Measurements from ENCODE around the gene MAGEF1.

MAGEF1 gene, protein sequence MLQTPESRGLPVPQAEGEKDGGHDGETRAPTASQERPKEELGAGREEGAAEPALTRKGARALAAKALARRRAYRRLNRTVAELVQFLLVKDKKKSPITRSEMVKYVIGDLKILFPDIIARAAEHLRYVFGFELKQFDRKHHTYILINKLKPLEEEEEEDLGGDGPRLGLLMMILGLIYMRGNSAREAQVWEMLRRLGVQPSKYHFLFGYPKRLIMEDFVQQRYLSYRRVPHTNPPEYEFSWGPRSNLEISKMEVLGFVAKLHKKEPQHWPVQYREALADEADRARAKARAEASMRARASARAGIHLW

GRCh38 chr3:184711493-184712247 lies at the start of gene MAGEF1:
MAGEF1 (minus strand) TSS chr3:184712064; CDS start chr3:184711821, 243 bp downstream.
- DNase-seq = peak; percentile 58

DNA sequence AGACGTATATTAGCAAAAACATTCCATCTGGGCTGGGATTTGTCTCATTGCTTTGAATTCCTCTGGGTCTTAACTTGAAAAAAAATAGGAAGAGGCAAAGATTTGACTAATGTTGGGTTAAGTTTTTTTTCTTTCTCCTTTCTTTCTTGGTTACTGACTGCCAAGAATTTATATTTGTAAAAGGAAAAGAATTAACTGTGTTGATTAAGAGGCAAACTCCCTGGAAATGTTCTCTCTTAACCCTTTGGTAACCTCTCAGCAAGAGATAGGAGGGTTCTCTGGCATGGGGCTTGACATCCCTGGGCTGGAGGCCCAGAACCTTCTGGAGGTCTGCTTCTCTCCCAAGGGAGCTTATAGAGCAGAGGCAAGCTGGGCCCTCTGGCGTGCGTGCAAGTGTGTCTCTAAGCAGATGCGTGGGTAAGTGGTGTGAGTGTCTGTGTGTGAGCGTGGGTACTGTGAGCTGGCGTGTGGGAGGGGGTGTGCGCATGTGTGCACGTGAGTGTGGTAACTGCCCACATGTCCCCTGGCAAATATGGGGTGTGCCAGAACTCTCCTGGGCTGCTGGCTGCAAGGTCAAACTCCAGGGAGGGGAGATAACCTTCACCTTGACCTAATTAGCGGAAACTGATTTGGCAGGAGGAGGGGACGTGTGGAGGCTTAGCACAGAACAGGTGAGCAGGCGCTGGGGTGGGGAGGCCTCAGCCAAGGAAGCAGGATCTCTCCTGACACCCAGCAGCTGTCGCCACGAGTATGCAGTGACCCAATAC lies 49.4 kb upstream of the MAGEF1 start:
- DNase-seq = no peak

- no peak for DNase-seq
These were observed 48.6 kb upstream of the MAGEF1 start for GRCh38 chr3:184760337-184761074.

DNA sequence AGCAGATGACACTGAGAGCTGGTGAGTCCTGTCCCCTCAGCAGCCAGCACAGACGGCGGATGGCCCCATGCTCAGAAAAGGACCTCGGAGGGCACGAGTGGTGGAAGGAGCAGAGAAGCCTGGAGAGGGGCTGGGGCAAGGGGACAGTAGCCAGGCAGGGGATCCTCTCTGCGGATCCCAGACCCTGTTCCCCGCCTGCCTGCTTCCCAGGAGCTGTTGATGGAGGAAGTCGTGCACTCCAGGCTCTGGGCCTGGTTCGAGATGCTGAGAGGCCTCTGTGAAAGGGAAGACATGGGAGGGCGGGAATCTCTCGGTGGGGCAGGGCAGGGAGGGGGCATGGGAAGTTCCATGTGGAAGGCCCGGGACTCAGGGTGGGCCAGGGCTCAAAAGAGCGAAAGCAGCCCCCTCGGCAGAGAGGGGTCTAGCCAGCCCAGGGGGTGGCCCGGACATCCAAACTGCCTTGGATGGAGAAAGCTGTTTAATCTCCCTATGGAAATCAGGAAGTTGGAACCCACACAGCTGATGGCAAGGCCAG lies 47.9 kb upstream of the MAGEF1 start:
- no peak for DNase-seq

GRCh38 chr3:184758056-184758455 lies 46.2 kb upstream of the MAGEF1 start:
- DNase-seq = no peak

GRCh38 chr3:184757022-184757651 lies 45.3 kb upstream of the MAGEF1 start:
- DNase-seq = no peak

GRCh38 chr3:184756151-184757021 lies 44.5 kb upstream of the MAGEF1 start:
- no peak for DNase-seq

GRCh38 chr3:184755315-184755731 lies 43.5 kb upstream of the MAGEF1 start:
- DNase-seq = no peak

DNA sequence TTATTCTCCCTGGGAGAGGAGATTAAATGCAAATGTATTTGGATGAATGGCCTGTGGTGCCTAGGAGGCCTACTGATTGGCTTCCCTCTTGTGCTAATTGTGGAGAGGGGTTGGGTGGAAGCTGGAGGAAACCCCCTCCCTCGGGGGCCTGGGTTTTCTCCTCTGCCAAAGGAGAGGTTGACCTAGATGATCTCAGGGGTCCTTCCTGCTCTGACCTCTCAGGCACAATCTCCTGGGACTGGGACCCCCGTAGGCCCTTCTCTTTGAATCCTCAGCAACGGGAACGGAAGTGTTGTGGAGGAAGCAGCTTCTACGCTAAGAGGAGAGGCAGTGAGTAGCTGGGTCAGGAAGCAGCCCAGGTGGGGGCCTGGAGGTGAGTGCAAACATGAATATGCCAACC lies 40.5 kb upstream of the MAGEF1 start:
- no peak for DNase-seq

DNA sequence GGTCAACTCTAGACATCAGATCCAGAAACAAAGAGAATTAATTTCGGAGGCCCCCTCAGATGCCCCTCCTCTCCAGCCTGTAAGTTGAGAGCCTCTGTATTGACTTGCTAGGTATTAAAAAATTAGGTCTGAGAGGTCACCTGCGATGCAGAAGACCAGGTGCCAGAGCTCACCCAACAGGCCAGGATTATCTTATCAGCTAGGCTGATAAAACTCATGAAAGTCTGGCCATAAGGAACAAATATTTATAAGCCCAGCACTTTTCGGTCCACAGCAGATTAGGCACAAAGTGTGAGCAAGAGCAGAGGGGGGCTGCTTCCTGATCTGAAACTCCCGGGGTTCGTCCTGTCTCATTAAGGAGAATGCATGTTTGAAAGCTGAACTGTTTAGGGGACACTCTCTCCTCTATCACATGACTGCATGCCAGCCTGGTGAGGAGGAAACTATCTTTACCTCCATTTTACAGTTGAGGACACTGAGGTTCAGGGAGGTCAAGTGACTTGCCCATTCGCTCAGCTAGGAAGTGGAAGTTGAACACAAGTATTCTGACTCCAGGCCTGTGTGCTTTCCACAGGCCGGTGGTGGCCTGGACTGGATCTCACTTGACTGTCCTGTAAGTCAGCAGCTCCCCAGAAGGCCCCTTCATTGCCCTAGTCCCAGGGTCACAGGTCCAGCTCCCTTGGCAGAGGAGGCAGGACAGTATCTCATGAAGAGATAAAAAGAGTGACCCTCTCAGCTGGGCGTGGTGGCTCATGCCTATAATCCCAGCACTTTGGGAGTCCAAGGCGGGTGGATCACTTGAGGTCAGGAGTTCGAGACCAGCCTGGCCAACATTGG lies 39.6 kb upstream of the MAGEF1 start:
- no peak for DNase-seq

GRCh38 chr3:184750349-184751083 lies 38.7 kb upstream of the MAGEF1 start:
- DNase-seq = no peak

DNA sequence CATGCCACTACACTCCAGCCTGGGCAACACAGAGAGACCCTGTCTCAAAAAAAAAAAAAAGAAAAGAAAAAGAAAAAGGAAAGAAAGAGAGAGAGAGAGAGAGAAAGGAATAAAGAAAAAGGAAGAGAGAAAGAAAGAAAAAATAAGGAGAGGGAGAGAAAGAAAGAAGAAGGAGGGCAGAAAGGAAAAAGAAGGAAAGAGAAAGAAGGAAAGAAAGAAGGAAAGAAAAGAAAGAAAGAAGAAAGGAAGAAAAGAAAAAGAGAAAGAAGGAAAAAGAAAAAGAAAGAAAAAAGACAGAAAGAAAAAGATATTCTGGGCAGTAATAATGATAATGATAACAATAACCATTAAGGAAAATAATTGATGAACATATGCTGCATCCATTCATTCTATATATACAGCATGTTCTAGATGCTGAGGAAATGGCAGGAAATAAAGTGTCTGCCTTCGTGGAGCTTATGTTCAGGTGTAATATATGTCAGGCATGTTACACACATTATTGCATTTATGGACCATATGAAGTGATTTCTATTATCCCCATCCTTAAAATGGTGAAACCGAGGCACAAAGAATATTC lies 37.4 kb upstream of the MAGEF1 start:
- DNase-seq = no peak

- DNase-seq = no peak
These were observed 36.6 kb upstream of the MAGEF1 start for GRCh38 chr3:184748219-184749135.

DNA sequence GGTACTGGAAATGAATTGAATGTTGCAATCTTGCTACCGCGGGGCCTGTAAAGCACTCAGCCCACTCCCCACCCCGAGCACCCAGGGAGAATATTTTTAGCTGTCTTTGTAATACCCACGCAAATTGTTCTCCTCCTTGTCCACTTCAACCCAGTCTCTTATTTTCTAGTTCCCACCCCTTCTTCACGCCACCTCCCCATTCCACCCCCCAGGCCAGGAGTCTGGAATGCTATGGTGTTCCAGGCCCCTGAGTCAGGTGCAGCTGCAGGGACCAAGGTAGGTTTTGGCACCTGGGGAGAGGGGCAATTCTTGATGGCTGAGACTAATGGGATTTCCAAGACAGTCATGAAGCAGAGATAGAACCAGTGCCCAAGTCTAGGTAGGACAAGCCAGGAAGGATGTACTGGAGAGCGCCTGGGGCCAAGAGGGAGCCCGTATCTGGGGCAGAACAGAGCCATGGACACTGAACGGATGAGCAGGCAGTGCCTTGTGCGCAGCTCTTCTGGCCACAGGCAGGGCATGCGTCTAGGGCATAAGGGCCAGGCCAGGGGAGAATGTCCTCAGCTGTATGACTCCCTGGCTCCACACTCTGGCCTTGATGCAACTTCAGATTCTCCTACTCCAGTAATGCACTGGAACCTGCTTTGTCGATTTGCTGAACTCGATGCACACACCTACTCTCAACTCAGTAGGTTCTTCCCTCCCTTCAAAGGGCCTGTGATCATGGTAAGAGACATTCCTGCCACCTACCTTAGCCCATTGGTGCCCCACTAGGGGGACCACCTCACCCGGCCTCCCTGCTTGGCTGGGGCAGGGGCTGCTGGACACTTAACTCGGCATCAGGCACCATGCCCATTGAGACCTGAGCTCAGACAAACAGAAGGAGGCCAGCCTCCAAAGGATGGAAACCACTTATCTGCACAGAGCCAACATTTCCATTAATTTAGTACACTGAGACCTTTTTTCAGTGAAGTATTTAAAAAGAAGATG lies 34.6 kb upstream of the MAGEF1 start:
- DNase-seq = no peak

DNA sequence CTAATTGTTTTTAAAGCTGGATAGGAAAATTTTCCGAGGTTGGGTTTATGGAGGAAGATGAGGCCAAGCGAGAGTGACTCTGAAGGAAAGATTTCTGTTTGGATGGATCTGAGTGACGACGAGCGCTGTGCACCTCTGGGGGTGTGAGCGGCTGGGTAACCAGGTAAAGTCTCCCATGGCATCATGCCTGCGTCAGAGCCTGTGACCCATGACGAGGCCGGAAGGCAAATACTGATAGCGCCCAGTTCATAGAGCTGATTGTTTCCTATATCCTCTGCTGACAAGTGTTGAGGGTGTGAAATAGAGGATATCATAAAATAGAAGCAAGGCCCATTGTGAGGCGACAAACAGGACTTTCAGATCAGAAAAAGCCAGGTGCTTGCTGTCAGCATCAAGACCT lies 33.7 kb upstream of the MAGEF1 start:
- DNase-seq = no peak

DNA sequence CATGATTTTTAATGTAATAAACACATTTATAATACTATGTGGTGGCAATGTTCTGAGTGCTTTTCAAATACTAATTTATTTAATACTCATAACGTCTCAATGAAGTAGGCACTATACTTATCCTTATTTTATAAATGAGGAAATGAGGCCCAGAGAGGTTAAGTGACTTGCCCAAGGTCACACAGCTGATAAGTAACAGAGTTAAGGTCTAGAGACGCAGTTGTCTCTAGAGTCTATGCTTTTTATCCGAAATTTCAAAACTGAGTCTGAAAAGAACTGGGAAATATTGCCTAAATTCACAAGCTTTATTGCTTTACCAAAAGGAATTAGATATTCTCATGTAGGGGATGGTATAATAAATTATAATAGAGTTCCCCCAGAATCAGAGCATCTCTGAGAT lies 31.4 kb upstream of the MAGEF1 start:
- no peak for DNase-seq
